OCI-LY1 (cell line): Measurements from ENCODE around the gene KCTD5.

Experiments used
- CTCF ChIP-seq: fragments of 200-600 bp; sonication (generic), shearing (Covaris generic); IDR thresholded peaks from 2 replicates; pipeline ENCODE4 v1.5.1; 2017; ENCODE audit warnings: mild to moderate bottlenecking, antibody characterized with exemption, low read length, moderate library complexity, mixed read lengths
- EZH2 ChIP-seq: fragments of 200-600 bp; sonication (generic), shearing (Covaris generic); IDR thresholded peaks from 2 replicates; pipeline ENCODE4 v1.8.0; 2017; ENCODE audit warnings: borderline replicate concordance, mixed run types, mild to moderate bottlenecking, antibody characterized with exemption, low read length, moderate library complexity, mixed read lengths

GRCh38 chr16:2697401-2697948 is 15.2 kb downstream of the KCTD5 start:
- TF ChIP-seq CTCF: no peak
- no peak for TF ChIP-seq EZH2
